NCI-H226 (cell line): Measurements from ENCODE around the gene RAB22A.
"Not testable (repeated sequence)": the region's sequence is repeated elsewhere in the genome, so short reads cannot be mapped to it uniquely, and the experiment has no call there.

Experiments used
- DNase-seq: peaks from one replicate; pipeline ENCODE4 v3.0.0-alpha.2; 2015

RAB22A gene

DNA sequence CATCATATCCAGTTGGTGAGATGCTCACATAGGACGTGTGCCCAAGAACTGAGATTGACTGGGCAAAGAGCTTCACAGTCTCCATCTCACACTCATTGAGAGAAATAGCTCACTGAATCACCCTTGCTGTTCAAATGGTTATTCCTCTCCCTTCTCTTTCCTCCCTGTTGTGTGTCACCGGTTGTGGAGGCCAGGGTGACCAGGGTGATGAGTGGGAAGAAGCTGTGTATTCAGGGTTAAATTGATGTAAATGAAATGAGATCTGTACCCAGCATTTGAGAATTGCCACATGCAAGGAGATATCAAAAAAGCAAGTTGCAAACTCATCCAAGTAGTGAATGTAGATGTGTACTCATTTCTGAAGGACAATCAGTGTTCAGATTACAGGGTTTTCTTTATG, 43.0 kb downstream of the RAB22A start:
- no peak for DNase-seq

- no peak for DNase-seq
These were observed 49.9 kb downstream of the RAB22A start for GRCh38 chr20:58359441-58359840.

GRCh38 chr20:58360936-58361335, 51.4 kb downstream of the RAB22A start:
- DNase-seq = no peak

DNA sequence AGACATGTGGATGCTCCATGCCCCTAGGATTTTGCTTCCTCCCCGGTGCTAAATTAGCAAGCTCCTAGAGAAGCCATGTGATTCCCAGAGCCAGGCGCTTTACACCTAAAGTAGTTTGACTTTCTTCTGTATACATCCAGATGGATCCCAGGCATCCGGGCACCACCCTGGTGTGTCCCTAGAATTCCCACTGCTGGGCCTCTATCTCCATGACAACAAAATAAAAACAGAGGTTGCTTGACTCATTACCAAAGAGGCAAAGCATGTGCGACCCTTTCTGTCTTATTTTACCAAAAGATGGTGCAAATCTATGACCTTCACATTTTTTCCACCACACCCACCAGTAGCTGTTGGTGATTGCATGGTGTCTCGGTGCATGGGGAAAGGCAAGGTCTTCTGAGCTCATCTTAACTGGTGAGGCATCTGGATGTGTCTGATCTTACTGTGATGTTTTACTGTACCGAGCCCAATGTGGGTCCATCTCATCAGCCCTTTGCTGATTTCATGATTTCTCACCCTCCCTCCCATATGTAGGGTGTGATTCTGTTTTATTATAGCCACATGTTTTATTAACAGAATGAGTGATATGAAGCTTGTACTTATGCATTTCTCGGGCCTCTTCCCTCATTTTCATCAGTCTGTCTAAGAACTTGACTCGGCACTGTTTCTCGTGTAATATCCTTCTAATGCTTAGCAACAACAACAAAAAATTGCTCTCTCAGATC, 52.1 kb downstream of the RAB22A start:
- DNase-seq = peak; percentile 32

GRCh38 chr20:58362206-58362516, 52.6 kb downstream of the RAB22A start:
- no peak for DNase-seq

- DNase-seq = no peak
These were observed 53.5 kb downstream of the RAB22A start for GRCh38 chr20:58362970-58363369.

DNA sequence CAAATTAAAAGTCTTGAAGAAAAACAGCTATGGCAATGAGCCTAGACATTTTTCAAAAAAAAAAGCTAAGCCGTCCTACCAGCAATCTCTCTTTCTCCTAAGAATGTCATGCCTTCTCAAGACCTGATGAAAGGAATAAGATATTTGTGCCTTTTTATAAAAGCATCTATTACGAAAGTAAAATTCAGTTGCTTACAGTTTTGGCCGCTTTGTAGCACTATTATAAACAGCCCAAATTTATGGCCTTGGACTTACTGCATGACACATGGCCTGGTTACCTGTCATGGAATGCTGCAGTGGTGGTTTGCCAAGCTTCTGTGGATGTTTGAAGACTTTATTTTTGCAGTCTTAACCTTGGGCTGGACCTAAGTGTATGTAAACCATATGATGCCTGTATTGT, 57.4 kb downstream of the RAB22A start:
- no peak for DNase-seq

DNA sequence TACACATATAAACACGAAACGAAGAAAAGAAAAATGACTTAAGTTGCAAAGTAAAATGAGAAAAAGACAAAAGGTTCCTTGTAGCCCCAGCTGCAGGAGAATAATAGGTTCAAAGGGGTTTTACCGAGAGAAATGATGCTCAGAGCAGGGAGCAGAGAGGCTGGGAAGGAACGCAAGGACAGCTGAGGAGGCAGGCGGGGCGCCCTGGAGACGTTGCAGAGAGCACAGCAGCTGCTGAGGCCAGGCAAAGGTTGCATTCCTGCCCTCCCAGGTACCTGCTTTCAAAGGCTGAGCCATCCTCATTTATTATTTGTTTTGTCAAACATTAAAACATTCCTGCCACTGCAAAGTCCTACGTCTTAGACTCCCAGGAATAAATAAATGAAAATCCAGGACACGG, 63.3 kb downstream of the RAB22A start:
- DNase-seq = no peak

- not testable (repeated sequence) for DNase-seq
These were observed 63.8 kb downstream of the RAB22A start for GRCh38 chr20:58373296-58373695.

DNA sequence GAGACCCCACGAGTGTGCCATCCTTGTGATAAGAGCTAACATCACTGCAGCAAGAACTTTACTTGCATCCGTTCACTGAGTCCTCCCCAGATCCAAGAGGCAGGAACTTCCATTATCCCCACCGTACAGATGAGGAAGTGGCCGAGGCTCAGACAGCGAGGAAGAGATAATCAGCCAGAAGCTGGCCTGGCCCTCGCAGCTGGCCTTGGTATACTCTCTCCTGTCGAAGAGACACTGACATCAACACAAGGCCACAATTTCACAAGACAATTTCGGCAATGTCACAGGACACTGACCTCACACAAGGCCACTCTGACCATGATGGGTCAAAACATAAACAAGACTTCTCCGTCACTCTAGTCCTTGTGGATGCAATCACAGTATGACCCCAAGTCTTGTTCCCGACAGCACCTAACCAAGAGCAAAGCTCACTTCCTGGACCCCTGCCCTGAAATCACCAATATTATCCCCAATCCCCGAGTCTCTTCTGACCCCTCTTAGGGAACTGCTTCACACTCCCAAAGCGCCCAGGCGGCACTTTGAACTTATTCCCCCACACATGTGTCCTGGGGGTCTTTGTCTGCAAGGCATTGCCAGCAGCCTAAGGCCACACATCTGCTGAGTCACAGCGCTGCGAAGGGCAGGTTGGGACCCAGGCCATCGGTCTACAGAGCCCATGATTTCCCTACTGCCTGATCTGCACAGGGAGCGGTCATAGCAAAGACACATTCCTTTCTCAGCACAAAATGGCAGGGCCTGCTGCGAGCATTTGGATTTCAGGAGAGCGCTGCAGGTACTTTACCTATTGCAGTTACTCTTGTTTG, 64.7 kb downstream of the RAB22A start:
- DNase-seq = no peak

DNA sequence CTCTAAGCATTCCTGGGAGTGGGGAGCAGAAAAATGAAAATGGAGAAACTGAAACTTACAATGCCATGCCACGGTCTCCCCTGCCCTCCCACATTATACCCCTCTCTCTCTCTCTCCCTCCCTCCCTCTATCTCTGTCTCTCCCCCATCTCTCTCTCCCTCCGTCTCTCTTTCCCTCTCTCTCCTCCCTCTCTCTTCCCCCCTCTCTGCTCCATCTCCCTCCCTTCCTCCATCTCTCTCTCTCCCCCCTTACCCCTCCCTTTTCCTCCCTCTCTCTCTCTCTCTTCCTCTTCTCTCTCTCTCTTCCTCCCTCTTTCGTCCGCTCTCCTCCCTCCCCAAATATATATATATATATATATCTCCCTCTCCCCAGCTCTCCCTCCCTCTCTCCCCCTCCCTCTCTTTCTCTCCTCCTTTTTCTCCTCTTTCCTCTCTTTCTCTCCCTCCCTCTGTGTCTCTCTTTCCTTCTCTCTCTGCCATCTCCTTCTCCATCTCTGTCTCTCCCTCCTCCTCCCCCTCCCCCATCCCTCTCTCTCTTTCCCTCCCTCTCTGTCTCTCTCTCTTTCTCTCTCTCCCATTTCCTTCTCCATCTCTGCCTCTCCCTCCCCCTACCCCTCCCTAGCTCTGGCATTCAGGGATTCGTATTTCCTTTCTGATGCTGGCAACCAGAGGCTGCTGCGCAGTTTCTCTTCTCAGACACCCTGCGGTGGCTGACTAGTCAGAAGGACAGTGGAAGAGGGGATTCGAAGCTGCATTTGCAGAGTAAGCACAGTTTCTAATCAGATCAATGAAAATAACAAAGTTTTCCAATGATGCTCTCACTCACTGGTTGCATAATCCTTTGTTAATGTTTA, 65.6 kb downstream of the RAB22A start:
- no peak for DNase-seq

DNA sequence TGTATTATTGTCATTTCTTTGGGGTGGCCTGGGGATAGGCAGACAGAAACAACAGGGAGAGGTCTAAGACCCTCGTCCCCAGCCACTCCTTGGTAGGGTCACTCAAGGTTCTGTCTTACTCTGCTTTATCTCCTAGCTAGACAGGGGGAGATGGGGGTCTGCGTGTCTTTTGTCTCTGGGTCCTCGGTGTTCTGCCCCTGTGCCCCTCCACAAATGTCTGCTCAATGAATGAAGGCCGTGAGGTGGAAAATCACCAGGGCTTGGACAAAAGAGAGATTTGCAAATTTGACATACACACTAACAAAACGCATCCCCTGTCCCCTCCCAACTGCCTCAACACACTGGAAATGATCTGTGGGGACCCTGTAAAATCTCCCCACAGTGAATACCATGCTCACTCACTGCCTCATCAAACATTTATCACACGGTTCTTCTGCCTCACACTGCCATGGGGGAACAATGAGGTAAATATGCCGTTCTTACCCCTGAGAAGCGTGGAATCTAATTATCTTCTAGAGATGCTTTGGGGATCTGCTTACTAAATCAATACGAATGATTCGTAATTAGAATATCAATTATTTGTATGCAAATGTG, 66.3 kb downstream of the RAB22A start:
- DNase-seq = no peak

DNA sequence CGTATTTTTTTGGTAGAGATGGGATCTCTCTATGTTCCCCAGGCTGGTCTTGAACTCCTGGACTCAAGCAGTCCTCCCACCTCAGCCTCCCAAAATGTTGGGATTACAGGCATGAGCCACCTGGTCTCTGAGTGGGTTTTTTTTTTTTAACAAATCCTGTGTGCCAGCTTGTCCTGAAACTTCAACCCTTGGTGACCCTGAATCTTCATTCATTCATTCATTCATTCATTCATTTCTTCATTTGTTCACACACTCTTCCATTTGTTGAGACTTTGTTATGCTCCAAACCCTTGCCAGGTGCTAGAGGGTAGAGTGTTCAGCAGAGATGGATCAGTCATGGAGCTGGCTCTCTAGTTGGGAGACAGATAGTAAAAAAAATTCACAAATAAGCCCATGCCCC, 67.5 kb downstream of the RAB22A start:
- no peak for DNase-seq

GRCh38 chr20:58377766-58378401, 68.4 kb downstream of the RAB22A start:
- DNase-seq = no peak

DNA sequence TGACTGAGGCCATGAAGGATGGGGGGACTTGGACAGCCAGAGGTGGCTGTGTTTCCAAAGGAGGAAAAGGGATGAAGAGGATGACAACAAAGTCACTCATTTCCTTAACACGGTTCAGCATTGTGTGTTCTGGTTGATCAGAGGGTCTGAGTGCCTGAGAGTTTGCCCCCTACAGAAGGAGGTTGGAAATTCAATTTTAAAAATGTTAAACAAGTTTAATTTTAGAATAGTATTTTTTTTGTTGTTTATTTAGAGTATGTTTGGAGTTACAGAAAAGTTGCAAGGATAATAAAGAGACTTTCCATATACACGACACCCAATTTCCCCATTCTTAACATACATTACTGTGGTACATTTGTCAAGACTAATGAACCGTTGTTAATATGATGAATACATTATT, 69.2 kb downstream of the RAB22A start:
- DNase-seq = no peak

DNA sequence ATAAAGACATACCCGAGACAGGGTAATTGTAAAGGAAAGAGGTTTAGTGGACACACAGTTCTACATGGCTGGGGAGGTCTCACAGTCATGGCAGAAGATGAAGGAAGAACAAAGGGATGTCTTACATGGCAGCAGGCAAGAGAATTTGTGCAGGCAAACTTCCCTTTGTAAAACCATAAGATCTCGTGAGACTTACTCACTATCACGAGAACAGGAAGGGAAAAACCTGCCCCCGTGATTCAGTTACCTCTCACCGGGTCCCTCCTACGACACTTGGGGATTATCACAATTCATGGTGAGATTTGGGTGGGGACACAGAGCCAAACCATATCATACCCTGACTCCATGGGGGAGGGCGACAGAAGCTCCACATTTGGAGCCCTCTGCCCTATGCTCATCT, 72.1 kb downstream of the RAB22A start:
- DNase-seq = no peak

DNA sequence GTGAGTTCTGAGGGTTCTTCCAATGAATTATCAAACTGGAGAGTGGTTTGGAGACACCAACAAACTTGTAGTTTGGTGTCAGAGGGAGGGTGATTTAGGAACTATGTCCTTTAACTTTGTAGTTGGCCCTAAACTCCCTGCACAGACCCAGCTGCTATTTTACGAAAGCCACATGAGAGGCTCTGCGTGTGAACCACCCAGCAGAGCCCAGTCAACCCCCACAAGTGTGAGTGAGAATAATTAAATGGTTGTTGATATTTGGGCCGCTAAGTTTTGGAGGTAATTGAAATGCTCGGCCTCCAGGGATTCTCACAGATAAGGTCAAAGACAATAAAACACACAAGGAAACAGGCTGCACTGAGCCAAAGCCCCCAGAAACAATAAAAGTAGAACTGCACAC, 72.6 kb downstream of the RAB22A start:
- no peak for DNase-seq

DNA sequence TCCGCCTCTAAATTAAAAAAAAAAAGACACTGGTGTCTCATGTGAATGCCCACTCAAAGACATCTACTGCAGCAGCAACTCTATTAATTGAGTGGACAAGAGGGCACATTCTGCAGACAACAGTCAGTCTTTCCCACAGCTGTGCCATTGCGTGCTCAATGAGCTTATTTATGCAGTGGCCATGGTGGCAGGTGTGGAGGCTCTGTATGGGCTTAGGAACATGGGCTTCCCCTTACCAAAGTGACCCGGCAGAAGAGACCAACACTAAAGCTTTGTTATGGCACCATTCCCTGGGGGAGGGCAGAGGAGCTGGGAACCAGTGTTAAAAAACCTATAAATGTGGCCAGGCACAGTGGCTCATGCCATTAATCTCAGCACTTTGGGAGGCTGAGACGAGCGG, 75.3 kb downstream of the RAB22A start:
- no peak for DNase-seq

DNA sequence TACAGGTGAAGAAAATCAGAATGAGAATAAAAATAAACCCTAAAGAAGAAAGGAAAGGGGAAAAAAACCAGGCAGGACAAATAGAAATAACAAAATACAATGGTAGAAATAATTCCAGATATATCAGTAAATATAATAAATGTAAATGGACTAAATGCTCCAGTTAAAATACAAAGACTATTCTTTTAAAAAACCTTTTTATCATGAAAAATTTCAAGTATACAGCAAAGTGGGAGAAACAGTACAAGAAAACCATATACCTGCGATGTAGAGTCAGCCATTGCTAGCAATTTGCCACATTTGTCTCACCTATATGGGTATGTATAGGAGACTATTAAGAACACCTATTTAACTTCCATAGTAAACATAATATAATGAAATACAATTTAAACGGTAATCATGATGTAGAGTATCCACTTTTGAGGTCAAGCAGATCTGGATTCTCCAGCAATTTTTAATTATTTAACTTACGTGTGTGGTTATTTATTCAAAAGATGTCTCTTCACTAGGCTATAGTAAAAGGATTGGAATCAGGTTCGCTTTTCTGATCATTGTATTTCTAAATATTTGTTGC, 78.6 kb downstream of the RAB22A start:
- no peak for DNase-seq

- peak; percentile 92 for DNase-seq
These were observed 79.4 kb downstream of the RAB22A start, which contains the start of gene VAPB for GRCh38 chr20:58388882-58389323. VAPB (plus strand) TSS chr20:58389229; CDS start chr20:58389460, 231 bp downstream.

GRCh38 chr20:58389324-58389967, 79.9 kb downstream of the RAB22A start:
- DNase-seq = peak; percentile 13
